SK-N-SH (cell line): ENCODE measurements around the gene COL23A1. TPM values are rescaled to one million over a fixed set of nuclear protein-coding genes. Genes with fewer than 3 reads are reported as not detected.

Experiments
- CTCF ChIA-PET: fragments of 300-600, 350-600 bp; formaldehyde crosslinking; extraction: SDS; loops from one replicate; lab custom pipeline; 2021; lab: Yijun Ruan, JAX
- POLR2A ChIA-PET: fragments of 350-600 bp; sonication (Branson Sonifier 250); formaldehyde crosslinking; extraction: SDS; loops from one replicate; lab custom pipeline; 2020; ENCODE audit warnings: antibody characterized with exemption, inconsistent platforms; lab: Yijun Ruan, JAX
- DNase-seq: peaks from one replicate; pipeline ENCODE4 v3.0.0; 2012
- H2AFZ ChIP-seq: fragments of 200-600 bp; sonication (generic); 2 replicates; pipeline ENCODE4 v1.8.1; 2016; ENCODE audit warnings: antibody characterized with exemption, mild to moderate bottlenecking, low read depth
- H3F3A ChIP-seq: fragments of 200-600 bp; sonication (generic); replicated peaks from 2 replicates; pipeline ENCODE3; 2016; ENCODE audit warnings: antibody characterized with exemption, mild to moderate bottlenecking; ENCODE audit not compliant: insufficient read depth
- H3K27ac ChIP-seq, 2 experiments: fragments of 200-500 bp in 1 of 2; fragments of 200-600 bp in 1 of 2; sonication (Bioruptor generic) in 1 of 2; sonication (generic), shearing (Covaris generic) in 1 of 2; 2 replicates each; pipeline versions ENCODE4 v1.5.1 to v1.6.1; 2014 to 2016; ENCODE audit warnings: low read depth in 2 of 2, inconsistent platforms in 1 of 2, low read length in 1 of 2, mild to moderate bottlenecking in 1 of 2, mixed read lengths in 1 of 2
- H3K27me3 ChIP-seq: fragments of 200-600 bp; sonication (generic), shearing (Covaris generic); 2 replicates; pipeline ENCODE4 v1.6.1; 2016; ENCODE audit warnings: mixed run types; ENCODE audit not compliant: insufficient read depth
- H3K36me3 ChIP-seq, 2 experiments: fragments of 200-500 bp in 1 of 2; fragments of 200-600 bp in 1 of 2; sonication (Bioruptor generic) in 1 of 2; sonication (generic) in 1 of 2; replicated peaks in 1 of 2; 2 replicates each; pipeline versions ENCODE3 to v1.5.1; 2014 to 2016; ENCODE audit warnings: low read length in 1 of 2, mild to moderate bottlenecking in 1 of 2; ENCODE audit not compliant: insufficient read depth in 2 of 2, control insufficient read depth in 1 of 2
- H3K4me1 ChIP-seq, 2 experiments: fragments of 200-500 bp in 1 of 2; fragments of 200-600 bp in 1 of 2; sonication (Bioruptor generic) in 1 of 2; sonication (generic), shearing (Covaris generic) in 1 of 2; 2 replicates each; pipeline versions ENCODE4 v1.5.1 to v1.6.1; 2014 to 2016; ENCODE audit warnings: low read depth in 1 of 2, low read length in 1 of 2, mixed run types in 1 of 2; ENCODE audit not compliant: insufficient read depth in 2 of 2, control insufficient read depth in 1 of 2
- H3K4me2 ChIP-seq: fragments of 200-600 bp; sonication (generic), shearing (Covaris generic); 2 replicates; pipeline ENCODE4 v1.6.1; 2017; ENCODE audit warnings: mixed run types
- H3K4me3 ChIP-seq, 2 experiments: fragments of 200-500 bp in 1 of 2; fragments of 200-600 bp in 1 of 2; sonication (Bioruptor generic) in 1 of 2; sonication (generic), shearing (Covaris generic) in 1 of 2; 2 replicates each; pipeline versions ENCODE4 v1.5.1 to v1.8.1; 2014 to 2016; ENCODE audit warnings: low read depth in 2 of 2, inconsistent platforms in 1 of 2, low read length in 1 of 2, mild to moderate bottlenecking in 1 of 2, mixed read lengths in 1 of 2, moderate library complexity in 1 of 2
- H3K79me2 ChIP-seq: fragments of 200-600 bp; sonication (generic); 2 replicates; pipeline ENCODE4 v1.8.1; 2017; ENCODE audit warnings: mild to moderate bottlenecking; ENCODE audit not compliant: insufficient read depth
- H3K9ac ChIP-seq: fragments of 200-600 bp; sonication (generic); 2 replicates; pipeline ENCODE4 v1.6.1; 2017; ENCODE audit warnings: mixed run types
- H3K9me2 ChIP-seq: fragments of 200-600 bp; sonication (generic); 2 replicates; pipeline ENCODE4 v1.6.1; 2017; ENCODE audit warnings: mixed run types
- H3K9me3 ChIP-seq: fragments of 200-600 bp; sonication (generic); 2 replicates; pipeline ENCODE4 v1.6.1; 2017; ENCODE audit warnings: mixed run types, mild to moderate bottlenecking, moderate library complexity
- H4K20me1 ChIP-seq: fragments of 200-600 bp; sonication (generic); 2 replicates; pipeline ENCODE4 v1.6.1; 2017; ENCODE audit warnings: mild to moderate bottlenecking, mixed run types; ENCODE audit not compliant: insufficient read depth
- CHD2 ChIP-seq: fragments of 150-350 bp; IDR thresholded peaks from 2 replicates; pipeline ENCODE4 v1.6.1; 2018; ENCODE audit warnings: low read length; ENCODE audit not compliant: partially characterized antibody
- CTCF ChIP-seq: fragments of 200-600 bp; sonication (generic); IDR thresholded peaks from 2 replicates; pipeline ENCODE4 v1.6.1; 2017; ENCODE audit warnings: antibody characterized with exemption, mild to moderate bottlenecking, moderate library complexity
- FOSL2 ChIP-seq: IDR thresholded peaks from 2 replicates; pipeline ENCODE4 v1.4.0; 2012; ENCODE audit warnings: low read depth, mild to moderate bottlenecking, moderate library complexity, borderline replicate concordance
- GABPA ChIP-seq: IDR thresholded peaks from 2 replicates; pipeline ENCODE4 v1.4.0; 2012; ENCODE audit warnings: low read depth, mild to moderate bottlenecking
- IRF3 ChIP-seq: fragments of 150-350 bp; IDR thresholded peaks from 2 replicates; pipeline ENCODE4 v1.6.1; 2016; ENCODE audit warnings: mild to moderate bottlenecking, low read depth, low read length
- JUND ChIP-seq: IDR thresholded peaks from 2 replicates; pipeline ENCODE4 v1.4.0; 2012
- MAX ChIP-seq: IDR thresholded peaks from 2 replicates; pipeline ENCODE4 v1.4.0; 2012; ENCODE audit warnings: low read depth
- MEF2A ChIP-seq: IDR thresholded peaks from 2 replicates; pipeline ENCODE4 v1.4.0; 2012; ENCODE audit warnings: low read depth, borderline replicate concordance
- POLR2AphosphoS5 ChIP-seq: IDR thresholded peaks from 2 replicates; pipeline ENCODE4 v1.6.1; 2012; ENCODE audit warnings: low read depth, low read length
- RFX5 ChIP-seq: IDR thresholded peaks from 2 replicates; pipeline ENCODE4 v1.6.1; 2012; ENCODE audit warnings: mild to moderate bottlenecking, improper control_type of control experiment, low read length
- SMC3 ChIP-seq: IDR thresholded peaks from 2 replicates; pipeline ENCODE4 v1.6.1; 2012; ENCODE audit warnings: low read depth, low read length, improper control_type of control experiment
- TEAD4 ChIP-seq: IDR thresholded peaks from 2 replicates; pipeline ENCODE4 v1.4.0; 2012; ENCODE audit warnings: mild to moderate bottlenecking, borderline replicate concordance; ENCODE audit not compliant: insufficient read depth
- USF1 ChIP-seq: IDR thresholded peaks from 2 replicates; pipeline ENCODE4 v1.4.0; 2012; ENCODE audit warnings: low read depth, borderline replicate concordance
- USF2 ChIP-seq: fragments of 150-350 bp; IDR thresholded peaks from 2 replicates; pipeline ENCODE4 v1.6.1; 2017; ENCODE audit warnings: antibody characterized with exemption, low read length, low read depth, borderline replicate concordance
- YY1 ChIP-seq: IDR thresholded peaks from 2 replicates; pipeline ENCODE4 v1.4.0; 2012; ENCODE audit warnings: low read depth, mild to moderate bottlenecking
- ZBTB33 ChIP-seq: IDR thresholded peaks from 2 replicates; pipeline ENCODE4 v1.4.0; 2012; ENCODE audit warnings: low read depth, borderline replicate concordance
- WGBS: methylation state at CpG from one replicate; pipeline ENCODE4 v1.1.6; 2017; ENCODE audit warnings: low lambda C conversion rate; 5-methylcytosine and 5-hydroxymethylcytosine counted together
- polyA plus RNA-seq, 3 experiments: library from polyadenylated mRNA; depleted of rRNA; stranded (reverse); fragments of >200 nt; gene quantifications; 2 replicates each; pipeline ENCODE4 v1.2.3, GENCODE V29; 2012

Gene COL23A1
- polyA plus RNA-seq, 1 of the 3 experiments (the other 2 are of a cell fraction): 0.10 TPM

DNA sequence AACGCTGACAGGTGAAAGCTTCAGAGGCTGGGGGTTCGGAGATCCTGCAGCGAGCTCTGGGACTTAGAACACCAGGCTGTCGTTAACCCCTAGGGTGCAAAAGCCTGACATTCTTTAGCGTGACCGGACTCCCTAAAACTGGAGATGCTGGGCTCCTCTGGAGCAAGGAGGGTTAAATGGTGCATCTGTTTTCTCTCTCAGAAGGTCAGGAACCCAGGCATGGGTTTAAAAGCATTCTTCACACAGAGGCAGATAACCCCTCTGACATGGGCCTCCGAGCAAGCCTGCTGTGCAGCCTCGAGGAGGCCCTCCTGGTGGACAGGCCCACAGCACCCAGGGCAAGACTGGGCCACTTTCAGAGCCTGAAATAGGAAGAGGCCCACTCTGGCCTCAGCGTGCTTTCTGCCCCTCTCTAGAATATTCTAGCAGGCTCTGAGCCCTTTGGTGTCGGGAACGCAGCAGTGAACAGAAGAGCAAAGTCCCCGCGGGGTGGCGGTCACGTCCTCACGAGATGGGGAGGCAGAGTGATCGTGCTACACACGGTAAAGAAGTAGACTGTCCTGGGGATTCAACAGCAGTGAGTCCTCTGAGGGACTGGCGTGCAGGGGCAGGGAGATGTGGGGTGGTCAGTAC is 124.8 kb downstream of the COL23A1 start:
- H3K4me1 ChIP-seq: peaks cover 0 to 68% of the 10 kb centered on the region in 2 experiments; a peak in 1 of 4 replicates
- no peaks in the 10 kb centered on the region for H3K36me3 ChIP-seq
- no peak overlapping the region for H3K4me3 ChIP-seq
- ChIA-PET CTCF (interaction anchor here (1.0 to 6.7 kb wide), 4 partner anchors 13 to 185 kb away, joined by 3 to 38 read pairs (median 8); partner anchors contain the start of gene COL23A1), POLR2A (no interaction called here)
- no peak for DNase-seq
- H3K4me2 ChIP-seq: no peak overlapping the region
- no peaks in the 10 kb centered on the region for H3F3A ChIP-seq
- H3K27me3 ChIP-seq: no peaks in the 10 kb centered on the region
- no peaks in the 10 kb centered on the region for H3K9me2 ChIP-seq
- no peaks in the 10 kb centered on the region for H3K79me2 ChIP-seq
- no peaks in the 10 kb centered on the region for H4K20me1 ChIP-seq
- no peak overlapping the region for H3K9ac ChIP-seq
- TF ChIP-seq RFX5 (no peak), GABPA (no peak), USF1 (no peak), JUND (no peak), IRF3 (no peak), TEAD4 (no peak), MEF2A (no peak), ZBTB33 (no peak), CHD2 (no peak), FOSL2 (no peak), CTCF (no peak), POLR2AphosphoS5 (no peak), USF2 (no peak), MAX (no peak), SMC3 (no peak), YY1 (no peak)
- H3K27ac ChIP-seq: peak overlapping the region in 1 of 2 experiments; percentile 16; a peak in 1 of 4 replicates
- H3K9me3 ChIP-seq: no peaks in the 10 kb centered on the region
- no peak overlapping the region for H2AFZ ChIP-seq
- 64% methylated on average over 15 of the region's 19 CpGs for WGBS
